Body of pancreas (tissue), 4 donors: ENCODE data around the gene MCTP1.

Experiments
- POLR2A ChIP-seq, 3 donors: fragments of 450-650 bp; IDR thresholded peaks; one replicate each; pipeline ENCODE4 v1.6.1; 2016; ENCODE audit warnings: antibody characterized with exemption in 3 of 3, mild to moderate bottlenecking in 2 of 3
- TF ChIP-seq, protein P1 (sequence below), 7 experiments: fragments of 450-650 bp in 4 of 7; fragments of 200-600 bp in 3 of 7; sonication (generic) in 3 of 7; IDR thresholded peaks; one replicate each; pipeline ENCODE4 v1.5.1; 2016 to 2019; ENCODE audit warnings: antibody characterized with exemption in 7 of 7

DNA sequence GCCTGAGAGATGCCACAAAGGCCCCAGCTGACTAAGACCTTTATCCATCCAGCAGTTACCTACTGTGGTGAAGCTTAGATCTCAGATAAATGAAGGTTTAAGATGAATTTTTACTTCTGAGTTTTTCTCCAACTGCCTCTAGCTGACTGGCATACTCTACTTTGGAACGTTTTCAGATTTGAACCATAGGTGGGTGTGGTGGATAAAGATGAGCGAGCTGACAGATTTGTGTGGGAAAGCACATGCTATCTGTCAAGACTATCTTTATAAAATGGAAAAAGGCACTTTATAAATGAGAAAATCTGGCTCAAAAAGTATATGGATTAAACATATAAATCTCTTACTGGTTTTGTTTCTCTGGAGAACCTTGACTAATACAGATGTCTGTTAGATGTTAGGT is 160.8 kb downstream of the MCTP1 start:
- TF ChIP-seq, protein P1, sequence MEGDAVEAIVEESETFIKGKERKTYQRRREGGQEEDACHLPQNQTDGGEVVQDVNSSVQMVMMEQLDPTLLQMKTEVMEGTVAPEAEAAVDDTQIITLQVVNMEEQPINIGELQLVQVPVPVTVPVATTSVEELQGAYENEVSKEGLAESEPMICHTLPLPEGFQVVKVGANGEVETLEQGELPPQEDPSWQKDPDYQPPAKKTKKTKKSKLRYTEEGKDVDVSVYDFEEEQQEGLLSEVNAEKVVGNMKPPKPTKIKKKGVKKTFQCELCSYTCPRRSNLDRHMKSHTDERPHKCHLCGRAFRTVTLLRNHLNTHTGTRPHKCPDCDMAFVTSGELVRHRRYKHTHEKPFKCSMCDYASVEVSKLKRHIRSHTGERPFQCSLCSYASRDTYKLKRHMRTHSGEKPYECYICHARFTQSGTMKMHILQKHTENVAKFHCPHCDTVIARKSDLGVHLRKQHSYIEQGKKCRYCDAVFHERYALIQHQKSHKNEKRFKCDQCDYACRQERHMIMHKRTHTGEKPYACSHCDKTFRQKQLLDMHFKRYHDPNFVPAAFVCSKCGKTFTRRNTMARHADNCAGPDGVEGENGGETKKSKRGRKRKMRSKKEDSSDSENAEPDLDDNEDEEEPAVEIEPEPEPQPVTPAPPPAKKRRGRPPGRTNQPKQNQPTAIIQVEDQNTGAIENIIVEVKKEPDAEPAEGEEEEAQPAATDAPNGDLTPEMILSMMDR (IDR thresholded peaks at IDR 0.05): no peak
- no peak for TF ChIP-seq POLR2A (IDR thresholded peaks at IDR 0.05)
